Vagina (tissue), 2 donors: Measurements from ENCODE around the gene ANKRD11. TPM values are rescaled to one million over a fixed set of nuclear protein-coding genes. Genes with fewer than 3 reads are reported as not detected.

Experiments
- DNase-seq, 2 donors: peaks; one replicate each; pipeline ENCODE4 v3.0.0-alpha.2; 2017; ENCODE audit errors: extremely low spot score in 2 of 2
- H3K27ac ChIP-seq: fragments of 200-600 bp; sonication (generic); one replicate; pipeline ENCODE4 v1.5.1; 2019
- H3K27me3 ChIP-seq: fragments of 200-600 bp; sonication (generic); one replicate; pipeline ENCODE4 v1.5.1; 2019
- H3K36me3 ChIP-seq, 2 donors: fragments of 200-600 bp; sonication (generic); one replicate each; pipeline ENCODE4 v1.5.1; 2017 to 2019
- H3K4me1 ChIP-seq: fragments of 200-600 bp; sonication (generic); one replicate; pipeline ENCODE4 v1.5.1; 2019
- H3K4me3 ChIP-seq, 2 donors: fragments of 200-600 bp; sonication (generic); 1 replicate in 1 of 2; 2 replicates in 1 of 2; pipeline ENCODE4 v1.5.1; 2016 to 2019
- H3K9me3 ChIP-seq: fragments of 200-600 bp; sonication (generic); one replicate; pipeline ENCODE4 v1.5.1; 2019
- POLR2A ChIP-seq, 2 donors: fragments of 450-650 bp; IDR thresholded peaks; one replicate each; pipeline ENCODE4 v1.6.1; 2017; ENCODE audit warnings: antibody characterized with exemption in 2 of 2, mild to moderate bottlenecking in 2 of 2, moderate library complexity in 2 of 2
- POLR2AphosphoS5 ChIP-seq, 2 donors: sonication (generic); formaldehyde crosslinking; IDR thresholded peaks; one replicate each; pipeline ENCODE4 v1.9.0; 2017; ENCODE audit warnings: antibody characterized with exemption in 2 of 2, mild to moderate bottlenecking in 2 of 2, low read depth in 1 of 2; ENCODE audit not compliant: insufficient read depth in 1 of 2
- intact Hi-C: fragments of 100-400 bp; cut with DNase I; formaldehyde crosslinking; loops from one replicate; pipeline ENCODE4 v1.15.1; 2023
- total RNA-seq: library from RNA; depleted of rRNA; stranded (reverse); fragments of >200 nt; gene quantifications from one replicate; pipeline ENCODE4 v1.2.3, GENCODE V29; 2016
- TF ChIP-seq, protein P1 (sequence below), 3 experiments: fragments of 450-650 bp in 2 of 3; fragments of 200-600 bp in 1 of 3; sonication (generic) in 1 of 3; IDR thresholded peaks; one replicate each; pipeline ENCODE4 v1.5.1; 2017 to 2019; ENCODE audit warnings: antibody characterized with exemption in 3 of 3, mild to moderate bottlenecking in 2 of 3, moderate library complexity in 2 of 3

The ANKRD11 gene
- total RNA-seq, 1 donor from 2014 or later = 135 TPM

DNA sequence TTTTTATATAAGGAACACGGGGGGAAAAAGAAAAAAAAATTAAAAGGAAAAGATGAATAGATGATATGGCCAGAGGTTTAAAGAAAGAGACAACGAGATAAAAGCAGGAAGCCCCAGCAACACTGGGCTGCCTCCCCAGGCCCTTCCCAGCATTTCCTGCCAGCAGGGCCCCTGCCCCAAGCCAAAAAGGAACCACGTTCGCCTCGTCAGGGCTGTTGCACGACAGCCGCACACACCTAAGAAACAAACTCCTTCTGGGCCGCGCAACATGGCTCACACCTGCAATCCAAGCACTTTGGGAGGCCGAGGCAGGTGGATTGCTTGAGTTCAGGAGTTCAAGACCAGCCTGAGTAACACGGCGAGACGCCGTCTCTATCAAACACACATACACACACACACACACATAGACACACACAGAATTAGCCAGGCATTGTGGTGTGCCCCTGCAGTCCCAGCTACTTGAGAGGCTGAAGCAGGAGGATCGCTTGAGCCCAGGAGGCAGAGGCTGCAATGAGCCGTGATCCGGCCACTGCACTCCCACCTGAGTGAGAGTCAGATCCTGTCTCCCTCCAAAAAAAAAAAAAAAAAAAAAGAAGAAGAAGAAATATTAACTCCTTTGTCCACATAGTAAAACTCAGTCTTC, 83.0 kb downstream of the ANKRD11 start:
- DNase-seq = no peak
- H3K27ac ChIP-seq = no peak overlapping the region
- TF ChIP-seq, protein P1, sequence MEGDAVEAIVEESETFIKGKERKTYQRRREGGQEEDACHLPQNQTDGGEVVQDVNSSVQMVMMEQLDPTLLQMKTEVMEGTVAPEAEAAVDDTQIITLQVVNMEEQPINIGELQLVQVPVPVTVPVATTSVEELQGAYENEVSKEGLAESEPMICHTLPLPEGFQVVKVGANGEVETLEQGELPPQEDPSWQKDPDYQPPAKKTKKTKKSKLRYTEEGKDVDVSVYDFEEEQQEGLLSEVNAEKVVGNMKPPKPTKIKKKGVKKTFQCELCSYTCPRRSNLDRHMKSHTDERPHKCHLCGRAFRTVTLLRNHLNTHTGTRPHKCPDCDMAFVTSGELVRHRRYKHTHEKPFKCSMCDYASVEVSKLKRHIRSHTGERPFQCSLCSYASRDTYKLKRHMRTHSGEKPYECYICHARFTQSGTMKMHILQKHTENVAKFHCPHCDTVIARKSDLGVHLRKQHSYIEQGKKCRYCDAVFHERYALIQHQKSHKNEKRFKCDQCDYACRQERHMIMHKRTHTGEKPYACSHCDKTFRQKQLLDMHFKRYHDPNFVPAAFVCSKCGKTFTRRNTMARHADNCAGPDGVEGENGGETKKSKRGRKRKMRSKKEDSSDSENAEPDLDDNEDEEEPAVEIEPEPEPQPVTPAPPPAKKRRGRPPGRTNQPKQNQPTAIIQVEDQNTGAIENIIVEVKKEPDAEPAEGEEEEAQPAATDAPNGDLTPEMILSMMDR (IDR thresholded peaks at IDR 0.05) = no peak
- TF ChIP-seq POLR2AphosphoS5 (IDR thresholded peaks at IDR 0.05; ENCODE audit: insufficient read depth in 1 of 2, low read depth in 1 of 2) (no peak), POLR2A (IDR thresholded peaks at IDR 0.05) (no peak)
- intact Hi-C loops = no loop called here
- H3K27me3 ChIP-seq = no peaks in the 10 kb centered on the region
- H3K4me3 ChIP-seq = no peak overlapping the region
- H3K36me3 ChIP-seq = no peaks in the 10 kb centered on the region
- peaks cover 100% of the 10 kb centered on the region for H3K4me1 ChIP-seq
- H3K9me3 ChIP-seq = no peaks in the 10 kb centered on the region

DNA sequence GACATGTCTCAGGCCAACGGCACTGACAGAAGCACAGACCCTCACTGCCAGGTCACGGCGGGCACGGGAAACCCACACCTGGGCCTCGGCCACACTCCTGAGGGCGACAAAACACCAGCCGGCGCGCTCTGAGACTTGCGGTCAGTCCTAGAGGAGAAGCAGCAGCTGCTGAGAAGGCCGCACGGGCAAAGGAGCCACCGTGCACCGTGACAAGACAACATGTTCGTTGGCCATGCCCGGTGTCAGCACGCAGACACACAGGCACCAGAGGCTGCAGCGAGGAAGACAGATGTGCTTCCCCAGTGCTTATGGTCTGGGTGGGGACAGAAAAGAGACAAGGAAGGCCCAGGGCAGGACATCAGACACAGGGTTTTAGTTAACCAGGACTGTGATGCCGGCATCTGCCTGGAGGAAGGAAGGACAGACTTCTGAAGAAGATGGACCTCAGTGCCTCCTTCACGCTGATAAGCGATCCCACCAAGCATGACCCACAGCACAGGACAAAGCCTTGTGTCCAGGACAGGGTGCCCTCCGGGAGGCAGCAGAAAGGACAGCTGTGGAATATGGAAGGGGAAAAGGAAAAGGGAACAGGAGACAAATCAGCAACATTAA, 84.0 kb downstream of the ANKRD11 start:
- TF ChIP-seq, protein P1 (IDR thresholded peaks at IDR 0.05) = no peak
- TF ChIP-seq POLR2A (IDR thresholded peaks at IDR 0.05) (no peak), POLR2AphosphoS5 (IDR thresholded peaks at IDR 0.05; ENCODE audit: insufficient read depth in 1 of 2, low read depth in 1 of 2) (no peak)
- Histone ChIP-seq H3K4me3 (no peak overlapping the region), H3K36me3 (no peaks in the 10 kb centered on the region), H3K27ac (no peak overlapping the region), H3K27me3 (no peaks in the 10 kb centered on the region), H3K9me3 (no peaks in the 10 kb centered on the region), H3K4me1 (peaks cover 100% of the 10 kb centered on the region)
- DNase-seq = no peak
- intact Hi-C loops = no loop called here

DNA sequence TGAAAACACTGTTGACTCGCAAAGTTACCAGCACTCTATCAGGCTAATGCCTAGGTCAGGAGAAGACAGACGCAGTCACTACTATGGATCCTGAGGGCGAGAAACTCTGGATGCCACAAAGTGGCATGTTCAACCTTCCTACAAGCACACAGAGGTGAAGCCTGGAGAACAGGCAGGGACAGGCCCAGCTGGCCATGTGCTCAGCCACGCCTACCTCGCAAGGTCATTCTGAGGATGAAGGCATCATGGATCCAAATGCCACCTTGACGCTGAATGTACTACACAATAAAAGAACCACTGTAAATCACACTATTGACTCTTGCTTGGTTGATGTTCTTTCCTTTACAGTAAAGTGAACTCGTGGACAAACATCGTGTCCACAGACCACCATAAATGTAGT, 85.8 kb downstream of the ANKRD11 start:
- no peaks in the 10 kb centered on the region for H3K27me3 ChIP-seq
- peaks cover 89% of the 10 kb centered on the region for H3K4me1 ChIP-seq
- H3K36me3 ChIP-seq = no peaks in the 10 kb centered on the region
- H3K9me3 ChIP-seq = no peaks in the 10 kb centered on the region
- no peak overlapping the region for H3K27ac ChIP-seq
- H3K4me3 ChIP-seq = no peak overlapping the region
- no peak for DNase-seq
- TF ChIP-seq POLR2AphosphoS5 (IDR thresholded peaks at IDR 0.05; ENCODE audit: insufficient read depth in 1 of 2, low read depth in 1 of 2) (no peak), POLR2A (IDR thresholded peaks at IDR 0.05) (no peak)
- TF ChIP-seq, protein P1 (IDR thresholded peaks at IDR 0.05) = no peak
- intact Hi-C loops = no loop called here

DNA sequence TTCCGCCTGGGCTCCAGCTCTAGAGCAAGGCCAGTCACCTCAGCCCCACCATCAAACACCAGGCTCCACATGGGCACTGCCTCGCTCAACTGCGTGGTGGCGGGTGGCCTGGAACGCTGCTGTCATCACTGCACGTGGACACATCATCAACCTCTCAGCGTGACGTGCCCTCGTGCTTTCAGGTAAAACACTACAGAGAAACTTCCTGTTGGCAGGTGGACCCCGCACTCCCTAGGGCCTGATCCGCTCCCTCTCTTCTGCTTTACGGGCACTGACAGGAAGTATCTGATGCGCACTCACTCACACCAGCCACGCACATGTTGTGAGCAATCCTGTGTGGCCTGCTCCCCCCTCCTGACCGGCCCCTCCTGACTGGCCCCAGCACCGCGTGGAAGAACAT, 87.4 kb downstream of the ANKRD11 start:
- H3K36me3 ChIP-seq = no peaks in the 10 kb centered on the region
- intact Hi-C loops = no loop called here
- H3K9me3 ChIP-seq = no peaks in the 10 kb centered on the region
- no peak overlapping the region for H3K4me3 ChIP-seq
- TF ChIP-seq, protein P1 (IDR thresholded peaks at IDR 0.05) = no peak
- TF ChIP-seq POLR2A (IDR thresholded peaks at IDR 0.05) = no peak
- DNase-seq = no peak
- no peaks in the 10 kb centered on the region for H3K27me3 ChIP-seq
- H3K27ac ChIP-seq = no peak overlapping the region
- peaks cover 73% of the 10 kb centered on the region for H3K4me1 ChIP-seq
